ENCODE measurements around the gene COP1. TPM values are rescaled to one million over a fixed set of nuclear protein-coding genes. Genes with fewer than 3 reads are reported as not detected.

Gene COP1
- total RNA-seq, 6 experiments from 2014 or later: 27.8 to 33.0 (median 30.1) TPM

DNA sequence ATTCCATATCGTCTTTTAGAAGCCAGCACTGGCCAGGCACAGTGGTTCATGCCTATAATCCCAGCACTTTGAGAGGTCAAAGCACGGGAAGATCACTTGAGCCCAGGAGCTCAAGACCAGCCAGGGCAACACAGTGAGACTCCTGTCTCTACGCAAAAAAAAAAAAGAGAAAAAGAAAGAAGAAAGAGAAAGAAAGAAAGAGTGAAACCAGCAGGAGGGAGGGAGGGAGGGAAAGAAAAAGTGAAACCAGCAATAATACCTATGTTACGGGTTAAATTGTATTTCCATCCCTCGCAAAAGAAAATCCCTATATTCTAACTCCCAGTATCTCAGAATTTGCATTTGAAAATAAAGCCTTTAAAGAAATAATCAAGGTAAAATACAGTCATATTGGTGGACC is 10.4 kb downstream of the COP1 start:
- DNase-seq: no peak
- H3K4me1 Mint-ChIP-seq (ENCODE audit: low read depth): peaks cover 8% of the 10 kb centered on the region; the same call in 1 of the 2 replicates
- peaks cover 10% of the 10 kb centered on the region for H3K36me3 Mint-ChIP-seq (ENCODE audit: low read depth)
- no peak for TF ChIP-seq CTCF (IDR thresholded peaks at IDR 0.05)
- no peak overlapping the region for H3K4me3 Mint-ChIP-seq
- H3K9me3 Mint-ChIP-seq: no peaks in the 10 kb centered on the region
- H3K27me3 Mint-ChIP-seq (ENCODE audit: insufficient read depth): no peaks in the 10 kb centered on the region
- H3K27ac Mint-ChIP-seq: no peak overlapping the region

DNA sequence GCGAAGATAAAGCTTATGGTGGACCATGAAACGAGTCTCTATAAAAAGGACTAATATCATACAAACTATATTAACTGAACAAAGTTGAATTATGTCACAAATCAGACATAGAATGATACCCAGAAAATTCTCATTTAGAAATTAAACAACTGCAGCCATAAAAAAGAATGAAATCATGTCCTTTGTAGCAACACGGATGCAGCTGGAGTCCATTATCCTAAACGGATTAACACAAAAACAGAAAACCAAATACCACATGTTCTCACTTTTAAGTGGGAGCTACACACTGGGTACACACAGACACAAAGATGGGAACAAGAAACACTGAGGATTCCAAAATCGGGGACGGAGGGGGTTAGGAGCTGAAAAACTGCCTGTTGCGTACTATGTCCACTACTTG is 11.5 kb downstream of the COP1 start:
- Mint-ChIP-seq H3K4me1 (ENCODE audit: low read depth) (peaks cover 5% of the 10 kb centered on the region; the same call in 1 of the 2 replicates), H3K9me3 (no peaks in the 10 kb centered on the region), H3K27ac (no peak overlapping the region), H3K4me3 (no peak overlapping the region), H3K27me3 (ENCODE audit: insufficient read depth) (no peaks in the 10 kb centered on the region), H3K36me3 (ENCODE audit: low read depth) (peaks cover 10% of the 10 kb centered on the region)
- DNase-seq: no peak
- no peak for TF ChIP-seq CTCF (IDR thresholded peaks at IDR 0.05)

DNA sequence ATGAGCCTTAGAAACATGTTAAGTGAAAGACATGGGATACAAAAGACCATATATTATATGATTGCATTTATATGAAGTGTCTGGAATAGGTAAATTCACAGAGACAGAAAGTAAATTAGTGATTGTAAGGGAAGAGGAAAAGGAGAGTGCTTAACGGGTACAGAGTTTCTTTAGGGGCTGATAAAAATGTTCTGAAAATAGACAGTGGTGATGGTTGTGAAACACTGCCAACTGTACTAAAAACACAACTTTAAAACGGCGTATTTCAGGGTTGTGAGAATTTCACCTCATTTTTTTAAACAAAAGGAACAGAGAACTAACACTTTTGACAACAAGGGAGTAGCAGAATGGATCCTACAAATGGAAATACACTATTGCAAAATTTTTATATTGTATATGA is 13.4 kb downstream of the COP1 start:
- Mint-ChIP-seq H3K27ac (no peak overlapping the region), H3K9me3 (no peaks in the 10 kb centered on the region), H3K27me3 (ENCODE audit: insufficient read depth) (no peaks in the 10 kb centered on the region), H3K36me3 (ENCODE audit: low read depth) (peaks cover 10% of the 10 kb centered on the region), H3K4me3 (no peak overlapping the region), H3K4me1 (ENCODE audit: low read depth) (peaks cover 11% of the 10 kb centered on the region)
- DNase-seq: no peak
- no peak for TF ChIP-seq CTCF (IDR thresholded peaks at IDR 0.05)

GRCh38 chr1:176193023-176193422 is 14.1 kb downstream of the COP1 start:
- peaks cover 10% of the 10 kb centered on the region for H3K36me3 Mint-ChIP-seq (ENCODE audit: low read depth)
- DNase-seq: no peak
- H3K27ac Mint-ChIP-seq: no peak overlapping the region
- no peaks in the 10 kb centered on the region for H3K27me3 Mint-ChIP-seq (ENCODE audit: insufficient read depth)
- TF ChIP-seq CTCF (IDR thresholded peaks at IDR 0.05): no peak
- H3K9me3 Mint-ChIP-seq: no peaks in the 10 kb centered on the region
- peaks cover 14% of the 10 kb centered on the region for H3K4me1 Mint-ChIP-seq (ENCODE audit: low read depth)
- no peak overlapping the region for H3K4me3 Mint-ChIP-seq

DNA sequence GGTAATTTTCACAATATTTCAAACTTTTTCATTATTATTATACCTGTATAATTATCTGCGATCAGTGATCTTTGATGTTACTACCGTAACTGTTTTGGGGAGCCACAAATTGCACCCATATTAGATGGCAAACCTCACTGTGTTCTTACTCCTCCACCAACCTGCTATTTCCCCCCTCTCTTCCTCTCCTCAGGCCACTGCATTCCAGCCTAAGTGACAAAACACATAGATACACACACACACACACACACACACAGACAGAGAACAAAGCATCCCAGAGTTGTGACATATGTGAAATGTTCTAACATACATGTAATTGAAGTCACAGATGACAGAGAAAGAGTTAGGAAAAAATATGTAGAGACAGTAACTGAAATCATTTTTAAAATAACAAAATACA is 18.5 kb downstream of the COP1 start:
- TF ChIP-seq CTCF (IDR thresholded peaks at IDR 0.05): no peak
- Mint-ChIP-seq H3K4me1 (ENCODE audit: low read depth) (peaks cover 21% of the 10 kb centered on the region), H3K27me3 (ENCODE audit: insufficient read depth) (no peaks in the 10 kb centered on the region), H3K36me3 (ENCODE audit: low read depth) (peaks cover 3% of the 10 kb centered on the region), H3K4me3 (no peak overlapping the region), H3K9me3 (no peaks in the 10 kb centered on the region), H3K27ac (no peak overlapping the region)
- DNase-seq: no peak

GRCh38 chr1:176187001-176187400 is 20.1 kb downstream of the COP1 start:
- H3K27ac Mint-ChIP-seq: no peak overlapping the region
- no peaks in the 10 kb centered on the region for H3K27me3 Mint-ChIP-seq (ENCODE audit: insufficient read depth)
- DNase-seq: no peak
- no peak overlapping the region for H3K4me3 Mint-ChIP-seq
- peaks cover 25% of the 10 kb centered on the region for H3K4me1 Mint-ChIP-seq (ENCODE audit: low read depth)
- TF ChIP-seq CTCF (IDR thresholded peaks at IDR 0.05): no peak
- no peaks in the 10 kb centered on the region for H3K36me3 Mint-ChIP-seq (ENCODE audit: low read depth)
- H3K9me3 Mint-ChIP-seq: no peaks in the 10 kb centered on the region

Measured in HFFc6 (cell line).